ENCODE data around the gene FBXO38. TPM values are rescaled to one million over a fixed set of nuclear protein-coding genes. Genes with fewer than 3 reads are reported as not detected.
A peak's percentile ranks its signal among the peaks of the same experiment; 100 is the strongest.

Gene FBXO38
- total and polyA plus RNA-seq, 9 of the 15 experiments (the other 6 are each of a cell fraction or from before 2014, with no cell fraction given), result 7.4 to 39.4 (median 29.3) TPM

DNA sequence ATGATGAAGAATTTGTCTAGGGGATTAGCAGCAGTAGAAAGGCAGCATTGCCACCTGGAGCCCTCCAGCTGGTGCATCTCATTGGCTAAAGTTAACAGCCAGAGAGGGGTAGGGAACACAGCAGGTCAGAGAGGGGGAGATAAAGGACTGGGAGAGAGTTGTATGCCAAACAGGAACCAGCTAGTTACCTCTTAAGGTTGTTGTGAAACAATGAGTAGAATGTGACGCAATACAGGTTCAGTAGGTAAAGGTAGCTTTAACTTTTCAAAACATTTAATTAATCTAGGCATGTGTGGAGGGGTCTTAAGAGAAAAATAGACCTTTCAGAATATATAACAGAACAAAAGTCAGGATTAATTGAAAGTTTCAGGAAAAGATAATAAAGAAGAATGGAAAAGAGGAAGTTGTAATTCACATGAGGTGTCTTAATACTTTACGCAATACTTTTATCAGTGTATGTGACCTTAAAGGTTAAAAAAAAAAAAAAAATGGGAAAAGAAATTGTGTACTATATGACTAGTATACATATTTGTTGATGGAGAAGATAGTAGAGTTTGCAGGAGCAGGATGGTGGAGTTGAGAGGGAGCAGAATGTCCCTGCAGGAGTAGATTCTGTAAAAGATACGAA lies 14.3 kb downstream of the FBXO38 start (continued):
- TF ChIP-seq FOSL1 (tag; conservative IDR thresholded peaks at IDR 0.05), result peak; percentile 42
- no peak for TF ChIP-seq POLR3A (IDR thresholded peaks at IDR 0.05; ENCODE audit: borderline replicate concordance, extremely low read depth, insufficient read depth, insufficient read length)
- TF ChIP-seq, protein P1, sequence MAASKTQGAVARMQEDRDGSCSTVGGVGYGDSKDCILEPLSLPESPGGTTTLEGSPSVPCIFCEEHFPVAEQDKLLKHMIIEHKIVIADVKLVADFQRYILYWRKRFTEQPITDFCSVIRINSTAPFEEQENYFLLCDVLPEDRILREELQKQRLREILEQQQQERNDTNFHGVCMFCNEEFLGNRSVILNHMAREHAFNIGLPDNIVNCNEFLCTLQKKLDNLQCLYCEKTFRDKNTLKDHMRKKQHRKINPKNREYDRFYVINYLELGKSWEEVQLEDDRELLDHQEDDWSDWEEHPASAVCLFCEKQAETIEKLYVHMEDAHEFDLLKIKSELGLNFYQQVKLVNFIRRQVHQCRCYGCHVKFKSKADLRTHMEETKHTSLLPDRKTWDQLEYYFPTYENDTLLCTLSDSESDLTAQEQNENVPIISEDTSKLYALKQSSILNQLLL (CRISPR knock-in tag; IDR thresholded peaks at IDR 0.05; ENCODE audit: borderline replicate concordance), result no peak

DNA sequence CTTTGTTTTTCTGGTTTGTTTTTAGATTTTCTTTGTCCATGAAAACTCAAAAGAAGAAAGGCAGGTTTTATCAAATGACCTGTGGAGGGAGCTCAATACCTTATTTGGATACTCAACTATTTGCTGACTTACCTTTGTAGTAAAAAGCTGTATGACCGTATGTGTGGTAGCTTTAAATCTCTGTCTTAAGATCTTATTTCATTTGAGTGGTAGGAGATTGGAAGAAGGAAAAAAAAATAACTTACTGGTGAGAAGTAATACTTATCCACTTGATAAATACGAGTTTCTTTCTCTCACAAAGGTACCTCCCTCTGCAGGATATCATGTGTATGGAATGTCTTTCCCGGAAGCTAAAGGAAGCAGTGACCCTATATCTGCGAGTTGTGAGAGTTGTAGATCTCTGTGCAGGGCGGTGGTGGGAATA lies 15.0 kb downstream of the FBXO38 start:
- Histone ChIP-seq H3K36me3 (ENCODE audit: control insufficient read depth, insufficient read depth, low read length) (peaks cover 78% of the 10 kb centered on the region), H3K9ac (ENCODE audit: insufficient read depth in 1 of 2, low read depth in 2 of 2, low read length in 2 of 2) (no peak overlapping the region)
- no peak for TF ChIP-seq RHOXF2B (CRISPR knock-in tag; conservative IDR thresholded peaks at IDR 0.05)
- TF ChIP-seq ZNF76 (CRISPR knock-in tag; IDR thresholded peaks at IDR 0.05; ENCODE audit: borderline replicate concordance), result no peak
- no peak for TF ChIP-seq NCOA2 (IDR thresholded peaks at IDR 0.05; ENCODE audit: partially characterized antibody in 2 of 2)
- TF ChIP-seq, protein P2, sequence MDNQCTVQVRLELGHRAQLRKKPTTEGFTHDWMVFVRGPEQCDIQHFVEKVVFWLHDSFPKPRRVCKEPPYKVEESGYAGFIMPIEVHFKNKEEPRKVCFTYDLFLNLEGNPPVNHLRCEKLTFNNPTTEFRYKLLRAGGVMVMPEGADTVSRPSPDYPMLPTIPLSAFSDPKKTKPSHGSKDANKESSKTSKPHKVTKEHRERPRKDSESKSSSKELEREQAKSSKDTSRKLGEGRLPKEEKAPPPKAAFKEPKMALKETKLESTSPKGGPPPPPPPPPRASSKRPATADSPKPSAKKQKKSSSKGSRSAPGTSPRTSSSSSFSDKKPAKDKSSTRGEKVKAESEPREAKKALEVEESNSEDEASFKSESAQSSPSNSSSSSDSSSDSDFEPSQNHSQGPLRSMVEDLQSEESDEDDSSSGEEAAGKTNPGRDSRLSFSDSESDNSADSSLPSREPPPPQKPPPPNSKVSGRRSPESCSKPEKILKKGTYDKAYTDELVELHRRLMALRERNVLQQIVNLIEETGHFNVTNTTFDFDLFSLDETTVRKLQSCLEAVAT (IDR thresholded peaks at IDR 0.05), result no peak
- TF ChIP-seq ZFPM2 (CRISPR knock-in tag; IDR thresholded peaks at IDR 0.05), result no peak
- no peak for TF ChIP-seq ZSCAN29 (IDR thresholded peaks at IDR 0.05)
- TF ChIP-seq, protein P3, sequence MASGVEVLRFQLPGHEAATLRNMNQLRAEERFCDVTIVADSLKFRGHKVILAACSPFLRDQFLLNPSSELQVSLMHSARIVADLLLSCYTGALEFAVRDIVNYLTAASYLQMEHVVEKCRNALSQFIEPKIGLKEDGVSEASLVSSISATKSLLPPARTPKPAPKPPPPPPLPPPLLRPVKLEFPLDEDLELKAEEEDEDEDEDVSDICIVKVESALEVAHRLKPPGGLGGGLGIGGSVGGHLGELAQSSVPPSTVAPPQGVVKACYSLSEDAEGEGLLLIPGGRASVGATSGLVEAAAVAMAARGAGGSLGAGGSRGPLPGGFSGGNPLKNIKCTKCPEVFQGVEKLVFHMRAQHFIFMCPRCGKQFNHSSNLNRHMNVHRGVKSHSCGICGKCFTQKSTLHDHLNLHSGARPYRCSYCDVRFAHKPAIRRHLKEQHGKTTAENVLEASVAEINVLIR (CRISPR knock-in tag; IDR thresholded peaks at IDR 0.05), result no peak
- no peak for TF ChIP-seq KDM4B (IDR thresholded peaks at IDR 0.05; ENCODE audit: borderline replicate concordance in 2 of 2, low read depth in 1 of 2)
- TF ChIP-seq, protein P4, sequence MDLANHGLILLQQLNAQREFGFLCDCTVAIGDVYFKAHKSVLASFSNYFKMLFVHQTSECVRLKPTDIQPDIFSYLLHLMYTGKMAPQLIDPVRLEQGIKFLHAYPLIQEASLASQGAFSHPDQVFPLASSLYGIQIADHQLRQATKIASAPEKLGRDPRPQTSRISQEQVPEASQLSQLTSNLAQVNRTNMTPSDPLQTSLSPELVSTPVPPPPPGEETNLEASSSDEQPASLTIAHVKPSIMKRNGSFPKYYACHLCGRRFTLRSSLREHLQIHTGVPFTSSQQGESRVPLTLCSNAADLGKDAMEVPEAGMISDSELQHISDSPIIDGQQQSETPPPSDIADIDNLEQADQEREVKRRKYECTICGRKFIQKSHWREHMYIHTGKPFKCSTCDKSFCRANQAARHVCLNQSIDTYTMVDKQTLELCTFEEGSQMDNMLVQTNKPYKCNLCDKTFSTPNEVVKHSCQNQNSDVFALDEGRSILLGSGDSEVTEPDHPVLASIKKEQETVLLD (IDR thresholded peaks at IDR 0.05), result no peak
- no peak for TF ChIP-seq SP1 (CRISPR knock-in tag; IDR thresholded peaks at IDR 0.05)
- no peak for TF ChIP-seq STAG1 (CRISPR knock-in tag; IDR thresholded peaks at IDR 0.05; ENCODE audit: borderline replicate concordance)

More for the DNA sequence above, 15.0 kb downstream of the FBXO38 start:
- no TSS peak for BruUV-seq (replicated peaks)
- Histone ChIP-seq H3K4me3 (no peak overlapping the region), H3K27ac (ENCODE audit: extremely low read depth, low read depth, low read length) (no peak overlapping the region), H3K9me1 (ENCODE audit: control insufficient read depth, insufficient read depth, low read length) (no peaks in the 10 kb centered on the region), H3K9me3 (replicated peaks; ENCODE audit: control insufficient read depth, insufficient read depth, low read depth, low read length) (no peaks in the 10 kb centered on the region), H2AFZ (ENCODE audit: low read depth, low read length) (no peak overlapping the region), H4K20me1 (replicated peaks; ENCODE audit: control insufficient read depth, insufficient read depth, low read length) (no peaks in the 10 kb centered on the region), H3K4me2 (ENCODE audit: insufficient read depth, low read length) (no peak overlapping the region), H3K27me3 (ENCODE audit: control insufficient read depth in 2 of 2, insufficient read depth in 2 of 2, low read length in 2 of 2) (no peaks in the 10 kb centered on the region), H3K79me2 (ENCODE audit: control insufficient read depth, insufficient read depth, low read length) (peaks cover 2% of the 10 kb centered on the region; the same call in 1 of the 3 replicates), H3K4me1 (replicated peaks in 1 of 2; ENCODE audit: control insufficient read depth in 2 of 2, insufficient read depth in 2 of 2, low read length in 2 of 2) (peaks cover 0 to 11% of the 10 kb centered on the region in 2 experiments; a peak in 3 of 5 replicates)
- ChIA-PET POLR2A (no interaction called here), CTCF (ENCODE audit: low intra/inter-chr PET ratio) (interaction anchor here (1.3 kb wide), 1 partner anchor 332 kb away, joined by 6 read pairs; no protein-coding TSS in a partner anchor)
- WGBS (ENCODE audit: insufficient coverage, low coverage, missing lambda C conversion rate), result 90% methylated on average over 5 of the region's 5 CpGs
- FAIRE-seq, result no peak
- no peak for DNase-seq (ENCODE audit: extremely low read depth in 1 of 4, low spot score in 3 of 4)
- in situ Hi-C loops (cut with MboI) (no loop called here), intact Hi-C loops (cut with micrococcal nuclease) (no loop called here)
- peak; percentile 59 for ATAC-seq

Measured in K562 (cell line).